IMR-90 (cell line): ENCODE measurements around the gene GANC. TPM values are rescaled to one million over a fixed set of nuclear protein-coding genes. Genes with fewer than 3 reads are reported as not detected.

Experiments
- ATAC-seq: fragments of 200-7000 bp; cut with Tn5 transposase; 2 replicates; pipeline ENCODE4 v1.9.1; 2020; ENCODE audit warnings: low read depth, mild to moderate bottlenecking, moderate library complexity
- BruUV-seq: library from RNA; stranded (reverse); fragments of 400-500 nt; replicated peaks from 2 replicates; lab custom pipeline; 2021; lab: Mats Ljungman, UMichigan
- CTCF ChIA-PET: fragments of 300-600 bp; formaldehyde crosslinking; extraction: SDS; loops from one replicate; lab custom pipeline; 2021; ENCODE audit warnings: antibody characterized with exemption; lab: Yijun Ruan, JAX
- POLR2A ChIA-PET: fragments of 300-600 bp; sonication (Branson Sonifier 250); formaldehyde crosslinking; loops from one replicate; lab custom pipeline; 2022; ENCODE audit warnings: antibody characterized with exemption; ENCODE audit not compliant: unreplicated experiment; lab: Charles Lee
- DNase-seq: peaks from one replicate; pipeline ENCODE4 v3.0.0; 2013
- H2AFZ ChIP-seq: replicated peaks from 2 replicates; pipeline ENCODE3; 2013; ENCODE audit warnings: low read length, mild to moderate bottlenecking; ENCODE audit not compliant: poor library complexity
- H2AK5ac ChIP-seq: 2 replicates; pipeline ENCODE4 v1.6.1; 2013; ENCODE audit warnings: low read depth, low read length, inconsistent platforms
- H2AK9ac ChIP-seq: replicated peaks from 2 replicates; pipeline ENCODE3; 2013; ENCODE audit warnings: mild to moderate bottlenecking, low read depth, low read length, moderate library complexity; ENCODE audit not compliant: poor library complexity
- H2BK120ac ChIP-seq: 2 replicates; pipeline ENCODE4 v1.6.1; 2013; ENCODE audit warnings: low read depth, low read length, inconsistent platforms
- H2BK15ac ChIP-seq: 3 replicates; pipeline ENCODE4 v1.6.1; 2013; ENCODE audit warnings: low read depth, low read length, inconsistent platforms
- H2BK20ac ChIP-seq: 2 replicates; pipeline ENCODE4 v1.6.1; 2013; ENCODE audit warnings: low read depth, mild to moderate bottlenecking, inconsistent platforms, low read length, moderate library complexity
- H2BK5ac ChIP-seq: 2 replicates; pipeline ENCODE4 v1.6.1; 2013; ENCODE audit warnings: mild to moderate bottlenecking, low read depth, low read length, inconsistent platforms; ENCODE audit not compliant: poor library complexity, severe bottlenecking
- H3K14ac ChIP-seq: replicated peaks from 2 replicates; pipeline ENCODE4 v1.6.1; 2013; ENCODE audit warnings: low read depth, low read length, inconsistent platforms
- H3K18ac ChIP-seq: 2 replicates; pipeline ENCODE4 v1.6.1; 2013; ENCODE audit warnings: low read depth, low read length, control low read depth
- H3K23ac ChIP-seq: 2 replicates; pipeline ENCODE4 v1.6.1; 2013; ENCODE audit warnings: low read depth, low read length, inconsistent platforms
- H3K27ac ChIP-seq: 2 replicates; pipeline ENCODE4 v1.5.1; 2013; ENCODE audit warnings: mild to moderate bottlenecking, control low read depth, low read length; ENCODE audit not compliant: insufficient read depth
- H3K27me3 ChIP-seq: 2 replicates; pipeline ENCODE4 v1.6.1; 2013; ENCODE audit warnings: low read length; ENCODE audit not compliant: control insufficient read depth, insufficient read depth
- H3K36me3 ChIP-seq: 2 replicates; pipeline ENCODE4 v1.6.1; 2013; ENCODE audit warnings: low read length, mixed read lengths; ENCODE audit not compliant: control insufficient read depth, insufficient read depth
- H3K4ac ChIP-seq: 2 replicates; pipeline ENCODE4 v1.6.1; 2013; ENCODE audit warnings: low read depth, low read length, inconsistent platforms
- H3K4me1 ChIP-seq: 2 replicates; pipeline ENCODE4 v1.6.1; 2013; ENCODE audit warnings: low read length, mixed read lengths; ENCODE audit not compliant: control insufficient read depth, insufficient read depth
- H3K4me2 ChIP-seq: 2 replicates; pipeline ENCODE4 v1.6.1; 2013; ENCODE audit warnings: low read depth, mild to moderate bottlenecking, control low read depth, low read length, moderate library complexity
- H3K4me3 ChIP-seq: 2 replicates; pipeline ENCODE4 v1.5.1; 2013; ENCODE audit warnings: low read depth, mild to moderate bottlenecking, control low read depth, low read length, moderate library complexity; ENCODE audit not compliant: insufficient read depth
- H3K56ac ChIP-seq: 2 replicates; pipeline ENCODE4 v1.6.1; 2013; ENCODE audit warnings: low read length, inconsistent platforms; ENCODE audit not compliant: insufficient read depth; ENCODE audit errors: extremely low read depth
- H3K79me1 ChIP-seq, 2 experiments: 2 replicates each; pipeline ENCODE4 v1.6.1; 2013; ENCODE audit warnings: low read length in 2 of 2, inconsistent platforms in 1 of 2, low read depth in 1 of 2
- H3K9ac ChIP-seq: 2 replicates; pipeline ENCODE4 v1.6.1; 2013; ENCODE audit warnings: low read depth, low read length, control low read depth
- H3K9me1 ChIP-seq: 2 replicates; pipeline ENCODE4 v1.6.1; 2013; ENCODE audit warnings: low read length, inconsistent platforms; ENCODE audit not compliant: insufficient read depth
- H3K9me3 ChIP-seq: 2 replicates; pipeline ENCODE4 v1.6.1; 2013; ENCODE audit warnings: low read length; ENCODE audit not compliant: control insufficient read depth, insufficient read depth
- H4K20me1 ChIP-seq: 2 replicates; pipeline ENCODE4 v1.6.1; 2013; ENCODE audit warnings: low read length, inconsistent platforms; ENCODE audit not compliant: insufficient read depth
- H4K5ac ChIP-seq: 2 replicates; pipeline ENCODE4 v1.6.1; 2013; ENCODE audit warnings: mild to moderate bottlenecking, low read depth, low read length, control low read depth
- H4K8ac ChIP-seq, 2 experiments: 2 replicates each; pipeline ENCODE4 v1.6.1; 2013; ENCODE audit warnings: low read depth in 2 of 2, low read length in 2 of 2, control low read depth in 1 of 2, inconsistent platforms in 1 of 2
- H4K91ac ChIP-seq: 2 replicates; pipeline ENCODE4 v1.6.1; 2013; ENCODE audit warnings: low read depth, low read length, inconsistent platforms; ENCODE audit not compliant: insufficient read depth
- CHD1 ChIP-seq: IDR thresholded peaks from 2 replicates; pipeline ENCODE4 v1.6.1; 2012; ENCODE audit warnings: low read depth, low read length, improper control_type of control experiment
- CTCF ChIP-seq: conservative IDR thresholded peaks from 2 replicates; pipeline ENCODE4 v1.5.1; 2012; ENCODE audit warnings: mild to moderate bottlenecking, low read depth, low read length, improper control_type of control experiment
- ELK1 ChIP-seq: fragments of 150-350 bp; IDR thresholded peaks from 2 replicates; pipeline ENCODE4 v1.6.1; 2016; ENCODE audit warnings: low read depth, mild to moderate bottlenecking, low read length, moderate library complexity, borderline replicate concordance
- FOS ChIP-seq: fragments of 150-350 bp; IDR thresholded peaks from 2 replicates; pipeline ENCODE4 v1.6.1; 2016; ENCODE audit warnings: low read depth, low read length
- NFE2L2 ChIP-seq: fragments of 150-350 bp; IDR thresholded peaks from 2 replicates; pipeline ENCODE4 v1.6.1; 2016; ENCODE audit warnings: low read depth, mild to moderate bottlenecking, low read length
- POLR2A ChIP-seq: IDR thresholded peaks from 2 replicates; pipeline ENCODE4 v1.6.1; 2012; ENCODE audit warnings: mild to moderate bottlenecking, low read depth, low read length
- RAD21 ChIP-seq: IDR thresholded peaks from 2 replicates; pipeline ENCODE4 v1.6.1; 2012; ENCODE audit warnings: low read length, improper control_type of control experiment
- RFX5 ChIP-seq: IDR thresholded peaks from 2 replicates; pipeline ENCODE4 v1.8.0; 2012; ENCODE audit warnings: low read depth, mild to moderate bottlenecking, low read length, moderate library complexity
- SMC3 ChIP-seq: fragments of 150-350 bp; IDR thresholded peaks from 2 replicates; pipeline ENCODE4 v1.6.1; 2016; ENCODE audit warnings: low read depth, mild to moderate bottlenecking, antibody characterized with exemption, low read length, moderate library complexity
- USF2 ChIP-seq: fragments of 150-350 bp; IDR thresholded peaks from 2 replicates; pipeline ENCODE4 v1.6.1; 2017; ENCODE audit warnings: mild to moderate bottlenecking, antibody characterized with exemption, low read length, low read depth
- WGBS, 2 experiments: methylation state at CpG; one replicate each; pipeline versions ENCODE4 v1.1.5 to v1.1.7; 2013; ENCODE audit warnings: missing lambda C conversion rate in 2 of 2; ENCODE audit not compliant: insufficient read length in 1 of 2; ENCODE audit errors: extremely low coverage in 2 of 2; 5-methylcytosine and 5-hydroxymethylcytosine counted together
- dilution Hi-C: fragments of 300-500 bp; cut with HindIII; formaldehyde crosslinking; loops from one replicate; pipeline ENCODE4 v1.14.3; 2018; ENCODE audit warnings: low sequenced_read_pairs; ENCODE audit not compliant: unreplicated experiment
- in situ Hi-C: fragments of 300-500 bp; cut with MboI; formaldehyde crosslinking; loops from 3 replicates; pipeline ENCODE4 v1.14.3; 2019; ENCODE audit warnings: low sequenced_read_pairs, inconsistent platforms, mixed read lengths
- intact Hi-C: fragments of 100-400 bp; cut with micrococcal nuclease; formaldehyde crosslinking; loops from 2 replicates; pipeline ENCODE4 v1.10.0; 2022
- polyA plus RNA-seq, 3 experiments: library from polyadenylated mRNA; depleted of rRNA; stranded (reverse); fragments of >200 nt; gene quantifications; 2 replicates each; pipeline ENCODE4 v1.2.3, GENCODE V29; 2012; ENCODE audit warnings: low replicate concordance in 1 of 3
- total RNA-seq: library from RNA; depleted of rRNA; stranded (reverse); fragments of >200 nt; gene quantifications from 2 replicates; pipeline ENCODE4 v1.2.3, GENCODE V29; 2012

The GANC gene
- total and polyA plus RNA-seq, 2 of the 4 experiments (the other 2 are of a cell fraction): 7.1 to 19.2 TPM

- Histone ChIP-seq H4K8ac (no peak overlapping the region), H3K9me1 (peaks cover 14% of the 10 kb centered on the region), H2BK15ac (no peak overlapping the region), H3K56ac (no peak overlapping the region), H3K9ac (no peak overlapping the region), H2BK20ac (no peak overlapping the region), H2AK9ac (no peak overlapping the region), H2AFZ (no peak overlapping the region), H3K23ac (no peak overlapping the region), H3K27ac (no peak overlapping the region), H3K4me3 (no peak overlapping the region), H2BK120ac (no peak overlapping the region), H3K79me1 (peaks cover 8 to 22% of the 10 kb centered on the region in 2 experiments; a peak in 3 of 4 replicates), H3K4ac (no peak overlapping the region), H3K4me1 (peaks cover 5% of the 10 kb centered on the region; the same call in 1 of the 2 replicates), H4K5ac (no peak overlapping the region), H2AK5ac (no peak overlapping the region), H3K36me3 (peaks cover 9% of the 10 kb centered on the region), H4K20me1 (no peaks in the 10 kb centered on the region), H3K14ac (no peak overlapping the region), H3K4me2 (no peak overlapping the region), H3K9me3 (no peaks in the 10 kb centered on the region), H2BK5ac (no peak overlapping the region), H3K18ac (no peak overlapping the region), H3K27me3 (no peaks in the 10 kb centered on the region), H4K91ac (no peak overlapping the region)
- ChIA-PET POLR2A (no interaction called here), CTCF (no interaction called here)
- in situ Hi-C loops (loop anchor here (5.0 kb wide), 1 partner anchor 98 kb away; no protein-coding TSS in a partner anchor), dilution Hi-C loops (no loop called here), intact Hi-C loops (loop anchor here (10.0 kb wide), 1 partner anchor 176 kb away; no protein-coding TSS in a partner anchor)
- no peak for TF ChIP-seq CTCF
- no peak for TF ChIP-seq ELK1
- no peak for TF ChIP-seq SMC3
- TF ChIP-seq CHD1: no peak
- TF ChIP-seq RFX5: no peak
- TF ChIP-seq RAD21: no peak
- TF ChIP-seq NFE2L2: no peak
- no peak for TF ChIP-seq POLR2A
- TF ChIP-seq USF2: no peak
- TF ChIP-seq FOS: no peak
- ATAC-seq (no peak), DNase-seq (no peak)
- no CpG with 5 or more reads among the region's 3 CpGs for WGBS, 2 experiments
- BruUV-seq: no TSS peak
Measured at GRCh38 chr15:42279234-42279723, 6.3 kb downstream of the GANC start.
